HL-60/S4 (cell line): ENCODE measurements around the gene BHMT.
"Not testable (repeated sequence)": the region's sequence is repeated elsewhere in the genome, so short reads cannot be mapped to it uniquely, and the experiment has no call there.

Experiments used
- in situ Hi-C: fragments of 300-500 bp; cut with MboI; formaldehyde crosslinking; loops from 2 replicates; pipeline ENCODE4 v1.14.3; 2022; ENCODE audit warnings: low sequenced_read_pairs

Gene BHMT

GRCh38 chr5:79170661-79171060 lies 59.1 kb downstream of the BHMT start:
- in situ Hi-C loops, result no loop called here

DNA sequence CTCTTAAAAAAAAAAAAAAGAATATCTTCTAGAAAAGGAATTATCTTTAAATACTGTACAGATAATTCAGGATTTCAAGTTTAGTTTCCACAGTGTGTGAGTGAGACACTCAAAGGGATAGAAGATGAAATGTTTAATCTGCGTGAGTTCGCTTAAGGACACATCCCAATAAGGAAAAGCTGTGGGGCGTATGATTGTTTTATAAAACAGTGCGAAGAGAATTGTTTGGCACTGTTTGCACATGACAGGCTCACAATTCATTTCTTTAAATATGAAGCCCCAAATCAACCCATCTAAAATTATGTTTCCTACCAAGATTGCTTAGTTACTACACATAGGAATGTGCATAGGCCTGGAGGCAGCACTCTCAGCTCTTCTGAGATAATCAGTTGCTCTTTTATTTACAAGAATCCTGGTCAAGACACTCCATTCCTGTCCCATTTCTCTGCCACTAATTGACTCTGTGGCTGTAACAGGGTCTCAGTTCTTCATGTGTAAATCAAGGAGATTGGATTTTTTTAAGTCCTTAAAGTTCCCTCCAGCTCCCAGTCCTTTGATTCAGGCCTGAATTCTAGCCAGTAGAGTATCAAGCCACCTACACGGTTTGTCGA lies 60.1 kb downstream of the BHMT start:
- in situ Hi-C loops, result no loop called here

DNA sequence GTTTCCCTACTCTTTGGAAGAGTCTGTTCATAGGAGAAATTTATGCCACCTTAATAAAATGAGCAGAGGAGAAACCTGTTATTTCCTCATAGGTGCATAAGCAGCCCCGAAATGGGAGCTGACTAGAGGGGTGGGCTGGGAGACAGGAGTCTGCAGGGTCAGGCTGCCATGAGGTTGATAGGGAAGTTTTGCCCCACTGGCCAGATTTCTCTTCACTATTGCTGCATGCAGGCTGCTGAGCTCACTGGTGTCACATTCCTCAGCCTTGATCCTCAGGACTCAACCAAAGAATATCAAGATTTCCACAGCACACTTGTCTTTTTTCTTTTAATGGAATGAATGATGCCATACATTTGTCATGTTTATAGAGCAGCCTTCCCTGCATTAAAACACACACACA lies 60.7 kb downstream of the BHMT start:
- in situ Hi-C loops, result no loop called here

DNA sequence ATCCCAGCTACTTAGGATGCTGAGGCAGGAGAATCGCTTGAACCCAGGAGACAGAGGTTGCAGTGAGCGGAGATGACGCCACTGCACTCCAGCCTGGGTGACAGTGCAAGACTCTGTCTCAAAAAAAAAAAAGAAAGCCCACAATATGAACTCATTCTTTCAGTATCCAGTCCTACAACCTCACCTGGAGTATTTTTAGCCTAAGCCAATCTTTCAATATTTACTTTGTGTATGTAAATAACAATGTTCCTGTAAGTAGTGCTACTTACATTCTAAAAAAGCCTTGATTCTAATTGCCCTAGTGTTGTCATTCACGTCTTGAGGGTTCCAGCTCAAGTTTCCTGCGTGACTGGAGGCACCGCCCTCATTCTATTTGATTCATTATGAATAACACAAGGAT lies 62.0 kb downstream of the BHMT start:
- in situ Hi-C loops, result no loop called here

- in situ Hi-C loops, result not testable (repeated sequence)
Observed at GRCh38 chr5:79180449-79180848, 68.8 kb downstream of the BHMT start.

- in situ Hi-C loops, result no loop called here
Observed at GRCh38 chr5:79181419-79182022, 69.9 kb downstream of the BHMT start.
